GM18873 (cell line): ENCODE results near the gene SLC1A3.

Source experiments
- ATAC-seq: cut with Tn5 transposase; IDR thresholded peaks from one replicate; pipeline ENCODE4 v1.9.1; 2021; ENCODE audit warnings: mild to moderate bottlenecking, moderate library complexity, moderate number of reproducible peaks; ENCODE audit not compliant: unreplicated experiment, low FRiP score

Gene SLC1A3

GRCh38 chr5:36599986-36600779, 6.2 kb upstream of the SLC1A3 start:
- no peak for ATAC-seq

GRCh38 chr5:36600917-36601527, 5.4 kb upstream of the SLC1A3 start:
- ATAC-seq: no peak

GRCh38 chr5:36602704-36603321, 3.6 kb upstream of the SLC1A3 start:
- ATAC-seq: no peak

- no peak for ATAC-seq
These were observed 1.2 kb upstream of the SLC1A3 start for GRCh38 chr5:36605241-36605640.

GRCh38 chr5:36606036-36606427, 374 bp upstream of the SLC1A3 start:
- no peak for ATAC-seq

GRCh38 chr5:36607114-36607571, 737 bp downstream of the SLC1A3 start:
- ATAC-seq: no peak

- ATAC-seq: no peak
These were observed 1.7 kb downstream of the SLC1A3 start for GRCh38 chr5:36607838-36608783.

GRCh38 chr5:36610621-36611020, 4.2 kb downstream of the SLC1A3 start:
- ATAC-seq: no peak

GRCh38 chr5:36611520-36612274, 5.3 kb downstream of the SLC1A3 start:
- no peak for ATAC-seq

- no peak for ATAC-seq
These were observed 6.8 kb downstream of the SLC1A3 start for GRCh38 chr5:36613241-36613640.

- ATAC-seq: no peak
These were observed 7.6 kb downstream of the SLC1A3 start for GRCh38 chr5:36613771-36614656.

GRCh38 chr5:36614657-36615308, 8.4 kb downstream of the SLC1A3 start:
- no peak for ATAC-seq

- ATAC-seq: no peak
These were observed 12.7 kb downstream of the SLC1A3 start for GRCh38 chr5:36619012-36619635.

GRCh38 chr5:36621985-36622384, 15.6 kb downstream of the SLC1A3 start:
- ATAC-seq: no peak

GRCh38 chr5:36623832-36624231, 17.4 kb downstream of the SLC1A3 start:
- no peak for ATAC-seq

GRCh38 chr5:36624277-36624676, 17.9 kb downstream of the SLC1A3 start:
- no peak for ATAC-seq

GRCh38 chr5:36628695-36629094, 22.3 kb downstream of the SLC1A3 start:
- ATAC-seq: no peak

- no peak for ATAC-seq
These were observed 23.3 kb downstream of the SLC1A3 start for GRCh38 chr5:36629729-36630128.
